Stimulated activated CD8-positive, alpha-beta memory T cell treated with anti-CD3 and anti-CD28 coated beads, Interleukin-12 subunit alpha, Interleukin-12 subunit beta, amount 100 ng/mL, for 4 hours (primary cell): ENCODE data around the gene TMPRSS3.

Experiments used
- DNase-seq: peaks from one replicate; pipeline ENCODE4 v3.0.0-alpha.2; 2020; ENCODE audit warnings: low read depth

TMPRSS3 gene

GRCh38 chr21:42407476-42407875 is 11.6 kb upstream of the TMPRSS3 start:
- no peak for DNase-seq

- DNase-seq: no peak
Observed at GRCh38 chr21:42406866-42407265, 11.0 kb upstream of the TMPRSS3 start.

GRCh38 chr21:42406201-42406621 is 10.4 kb upstream of the TMPRSS3 start:
- no peak for DNase-seq

- DNase-seq: no peak
Observed at GRCh38 chr21:42405064-42406013, 9.5 kb upstream of the TMPRSS3 start.

GRCh38 chr21:42404539-42404938 is 8.7 kb upstream of the TMPRSS3 start:
- DNase-seq: no peak

- no peak for DNase-seq
Observed at GRCh38 chr21:42403611-42404231, 7.9 kb upstream of the TMPRSS3 start, which contains the start of gene UBASH3A. Gene UBASH3A, plus strand, starts transcription at chr21:42403902. Its CDS starts 44 bp downstream, at chr21:42403946.

- no peak for DNase-seq
Observed at GRCh38 chr21:42401820-42402251, 6.0 kb upstream of the TMPRSS3 start.

- DNase-seq: no peak
Observed at GRCh38 chr21:42401154-42401553, 5.3 kb upstream of the TMPRSS3 start.

- DNase-seq: no peak
Observed at GRCh38 chr21:42400525-42400924, 4.7 kb upstream of the TMPRSS3 start.

GRCh38 chr21:42398436-42399028 is 2.7 kb upstream of the TMPRSS3 start:
- DNase-seq: no peak

- no peak for DNase-seq
Observed at GRCh38 chr21:42397746-42398394, 2.0 kb upstream of the TMPRSS3 start.

- no peak for DNase-seq
Observed at GRCh38 chr21:42396799-42397745, 1.2 kb upstream of the TMPRSS3 start.

- DNase-seq: no peak
Observed at GRCh38 chr21:42395302-42395701, 550 bp downstream of the TMPRSS3 start.

- no peak for DNase-seq
Observed at GRCh38 chr21:42393443-42393950, 2.4 kb downstream of the TMPRSS3 start.

- DNase-seq: no peak
Observed at GRCh38 chr21:42392731-42393442, 3.0 kb downstream of the TMPRSS3 start.

GRCh38 chr21:42391297-42391696 is 4.6 kb downstream of the TMPRSS3 start:
- no peak for DNase-seq

GRCh38 chr21:42390696-42391095 is 5.2 kb downstream of the TMPRSS3 start:
- no peak for DNase-seq

GRCh38 chr21:42390193-42390592 is 5.7 kb downstream of the TMPRSS3 start:
- no peak for DNase-seq

- DNase-seq: no peak
Observed at GRCh38 chr21:42389449-42389835, 6.4 kb downstream of the TMPRSS3 start.

- DNase-seq: no peak
Observed at GRCh38 chr21:42388740-42389448, 7.0 kb downstream of the TMPRSS3 start.
